ENCODE results near the gene AIP.
A peak's percentile ranks its signal among the peaks of the same experiment; 100 is the strongest.

AIP gene

GRCh38 chr11:67538306-67538705 lies 55.5 kb downstream of the AIP start:
- DNase-seq = no peak

GRCh38 chr11:67538823-67539505 lies 56.1 kb downstream of the AIP start:
- DNase-seq = no peak

GRCh38 chr11:67539550-67539949 lies 56.7 kb downstream of the AIP start:
- DNase-seq = peak; percentile 17
